SU-DHL-6 (cell line): ENCODE data around the gene ITPR1.
"Not testable (repeated sequence)": the region's sequence is repeated elsewhere in the genome, so short reads cannot be mapped to it uniquely, and the experiment has no call there.

Source experiments
- H2AFZ ChIP-seq: fragments of 200-600 bp; sonication (generic); 2 replicates; pipeline ENCODE4 v1.6.1; 2014; ENCODE audit warnings: low read depth, mild to moderate bottlenecking, moderate library complexity, mixed read lengths, antibody characterized with exemption, low read length; ENCODE audit not compliant: severe bottlenecking
- H3F3A ChIP-seq: fragments of 200-600 bp; shearing (Covaris generic); 2 replicates; pipeline ENCODE4 v1.6.0; 2016; ENCODE audit warnings: antibody characterized with exemption, mild to moderate bottlenecking; ENCODE audit not compliant: insufficient read depth
- H3K27ac ChIP-seq: fragments of 200-600 bp; sonication (generic); 2 replicates; pipeline ENCODE4 v1.5.1; 2016; ENCODE audit warnings: low read depth, mild to moderate bottlenecking, low read length, moderate library complexity, mixed read lengths
- H3K27me3 ChIP-seq: fragments of 200-600 bp; sonication (generic), shearing (Covaris generic); 2 replicates; pipeline ENCODE4 v1.6.0; 2014; ENCODE audit warnings: mild to moderate bottlenecking, low read length
- H3K36me3 ChIP-seq: fragments of 200-600 bp; sonication (generic); 2 replicates; pipeline ENCODE4 v1.6.1; 2014; ENCODE audit warnings: mild to moderate bottlenecking, low read length, mixed read lengths
- H3K4me2 ChIP-seq: fragments of 300-600, 200-600 bp; shearing (Covaris generic), sonication (generic); 2 replicates; pipeline ENCODE4 v1.6.0; 2014; ENCODE audit warnings: low read length, low read depth, mild to moderate bottlenecking; ENCODE audit not compliant: poor library complexity, severe bottlenecking
- H3K4me3 ChIP-seq: fragments of 200-600 bp; sonication (generic); 2 replicates; pipeline ENCODE4 v1.5.1; 2014; ENCODE audit warnings: antibody characterized with exemption, low read length, mild to moderate bottlenecking, mixed read lengths; ENCODE audit not compliant: insufficient read depth, poor library complexity, severe bottlenecking
- H3K79me2 ChIP-seq: fragments of 200-600 bp; sonication (generic); 2 replicates; pipeline ENCODE4 v1.6.1; 2014; ENCODE audit warnings: mild to moderate bottlenecking, low read length, moderate library complexity; ENCODE audit not compliant: insufficient read depth
- H3K9ac ChIP-seq: fragments of 200-600 bp; sonication (generic); 2 replicates; pipeline ENCODE4 v1.7.0; 2014; ENCODE audit warnings: mild to moderate bottlenecking, low read length
- H3K9me2 ChIP-seq: fragments of 200-600 bp; sonication (generic); replicated peaks from 2 replicates; pipeline ENCODE4 v1.6.1; 2014; ENCODE audit warnings: low read length; ENCODE audit not compliant: insufficient read depth
- H3K9me3 ChIP-seq: fragments of 200-600 bp; sonication (generic); 2 replicates; pipeline ENCODE4 v1.6.1; 2014; ENCODE audit warnings: low read length, mixed read lengths; ENCODE audit not compliant: insufficient read depth
- H4K20me1 ChIP-seq: fragments of 200-600 bp; sonication (generic); 2 replicates; pipeline ENCODE4 v1.6.1; 2014; ENCODE audit warnings: low read depth, mild to moderate bottlenecking, antibody characterized with exemption, low read length, moderate library complexity, mixed read lengths
- CTCF ChIP-seq: fragments of 200-600 bp; sonication (generic); IDR thresholded peaks from one replicate; pipeline ENCODE4 v1.5.1; 2017; ENCODE audit warnings: antibody characterized with exemption, mild to moderate bottlenecking, low read length, moderate library complexity; ENCODE audit not compliant: insufficient read depth, poor library complexity, severe bottlenecking
- EZH2phosphoT487 ChIP-seq: fragments of 200-600 bp; sonication (generic), shearing (Covaris generic); conservative IDR thresholded peaks from 2 replicates; pipeline ENCODE4 v1.6.1; 2018; ENCODE audit warnings: mild to moderate bottlenecking, antibody characterized with exemption, low read length, moderate library complexity, mixed read lengths

Gene ITPR1

DNA sequence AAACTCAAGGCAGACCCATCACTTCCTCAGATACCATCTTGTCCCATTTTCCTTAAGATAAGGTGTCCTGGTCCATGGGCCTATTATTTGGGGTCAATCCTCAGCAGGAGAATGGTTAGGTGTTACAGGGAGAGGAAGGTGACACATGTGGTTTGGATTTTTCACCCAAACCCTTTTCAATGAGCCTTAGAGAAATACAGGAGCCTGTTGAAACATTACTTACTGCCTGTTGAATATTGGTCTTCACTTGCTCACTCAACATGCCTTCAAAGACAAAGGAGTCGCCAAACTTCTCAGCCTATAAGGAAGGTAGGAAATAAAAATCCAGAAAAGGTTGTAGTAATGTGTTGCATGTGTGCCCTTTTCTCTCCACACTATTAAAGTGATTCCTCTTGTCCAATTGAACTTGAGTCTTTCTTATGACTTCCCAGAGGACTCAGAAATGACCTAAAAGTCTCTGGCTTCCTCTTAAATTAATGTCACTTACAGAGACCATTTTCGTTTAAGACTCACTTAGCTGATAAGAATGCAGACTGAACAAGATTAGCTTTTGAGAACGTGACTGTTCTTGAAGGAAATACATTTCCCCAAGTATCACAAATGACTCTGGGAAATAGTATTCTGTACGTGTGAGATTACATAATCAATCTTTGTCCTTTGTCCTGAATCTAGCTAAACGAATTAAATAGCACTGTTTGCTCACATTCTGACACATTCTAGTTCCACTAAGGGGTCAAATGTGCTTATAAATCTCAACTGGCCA lies 43.9 kb upstream of the ITPR1 start:
- H4K20me1 ChIP-seq = no peaks in the 10 kb centered on the region
- H3K9me2 ChIP-seq = no peaks in the 10 kb centered on the region
- H3F3A ChIP-seq = no peaks in the 10 kb centered on the region
- H3K4me2 ChIP-seq = no peak overlapping the region
- TF ChIP-seq EZH2phosphoT487 (no peak), CTCF (no peak)
- no peak overlapping the region for H3K27ac ChIP-seq
- no peak overlapping the region for H3K9ac ChIP-seq
- H2AFZ ChIP-seq = no peak overlapping the region
- H3K36me3 ChIP-seq = no peaks in the 10 kb centered on the region
- H3K27me3 ChIP-seq = no peaks in the 10 kb centered on the region
- H3K79me2 ChIP-seq = no peaks in the 10 kb centered on the region
- H3K4me3 ChIP-seq = no peak overlapping the region
- H3K9me3 ChIP-seq = no peaks in the 10 kb centered on the region

- Histone ChIP-seq H3K4me3 (no peak overlapping the region), H3F3A (no peaks in the 10 kb centered on the region), H3K36me3 (no peaks in the 10 kb centered on the region), H3K9ac (no peak overlapping the region), H3K27me3 (no peaks in the 10 kb centered on the region), H3K9me2 (no peaks in the 10 kb centered on the region), H2AFZ (no peak overlapping the region), H3K9me3 (no peaks in the 10 kb centered on the region), H3K79me2 (0 out of 2 replicates have a peak, but pooled peaks cover 4% of the 10 kb centered on the region), H3K4me2 (no peak overlapping the region), H3K27ac (no peak overlapping the region), H4K20me1 (no peaks in the 10 kb centered on the region)
- no peak for TF ChIP-seq EZH2phosphoT487
- no peak for TF ChIP-seq CTCF
These were observed 39.0 kb upstream of the ITPR1 start for GRCh38 chr3:4454142-4454541.

- H3K9ac ChIP-seq, H3K4me2 ChIP-seq, H3K9me3 ChIP-seq, H3F3A ChIP-seq, H3K9me2 ChIP-seq, H3K27ac ChIP-seq, H4K20me1 ChIP-seq, H3K36me3 ChIP-seq, H3K27me3 ChIP-seq, H2AFZ ChIP-seq, H3K79me2 ChIP-seq, H3K4me3 ChIP-seq: not testable (repeated sequence)
These were observed 36.4 kb upstream of the ITPR1 start for GRCh38 chr3:4456780-4457179.

GRCh38 chr3:4458961-4459360 lies 34.2 kb upstream of the ITPR1 start:
- no peaks in the 10 kb centered on the region for H3K36me3 ChIP-seq
- no peaks in the 10 kb centered on the region for H3K9me3 ChIP-seq
- H4K20me1 ChIP-seq = no peaks in the 10 kb centered on the region
- H3K27me3 ChIP-seq = no peaks in the 10 kb centered on the region
- 0 out of 2 replicates have a peak, but pooled peaks cover 4% of the 10 kb centered on the region for H3K79me2 ChIP-seq
- TF ChIP-seq CTCF (no peak), EZH2phosphoT487 (no peak)
- no peak overlapping the region for H2AFZ ChIP-seq
- no peak overlapping the region for H3K9ac ChIP-seq
- H3K9me2 ChIP-seq = no peaks in the 10 kb centered on the region
- H3K4me2 ChIP-seq = no peak overlapping the region
- no peak overlapping the region for H3K27ac ChIP-seq
- H3K4me3 ChIP-seq = no peak overlapping the region
- H3F3A ChIP-seq = no peaks in the 10 kb centered on the region
